ENCODE data around the gene TMEM11. TPM values are rescaled to one million over a fixed set of nuclear protein-coding genes. Genes with fewer than 3 reads are reported as not detected.

Gene TMEM11
- total and polyA plus RNA-seq, 2 of the 8 experiments (the other 6 are each of a cell fraction or from before 2014, with no cell fraction given) = 33.3 to 90.4 TPM

DNA sequence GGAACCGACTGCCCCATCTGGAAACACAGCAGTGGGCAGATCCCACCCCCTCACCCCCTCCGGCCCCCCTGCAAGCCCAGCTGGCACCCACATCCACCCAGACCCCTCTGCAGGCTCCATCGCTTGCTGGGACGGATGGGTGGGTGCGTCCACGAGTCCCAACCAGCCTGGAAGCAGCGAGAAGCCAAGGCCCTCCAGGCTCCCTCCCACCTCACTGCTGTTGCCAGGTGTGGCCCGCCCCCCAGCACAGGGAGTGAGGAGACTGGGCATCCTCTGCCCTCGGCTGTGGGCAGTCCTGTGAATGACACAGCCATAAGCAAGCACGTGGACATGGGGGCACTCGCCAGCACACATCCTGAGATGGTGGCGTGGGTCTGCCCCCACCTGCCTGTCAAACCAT, 11.4 kb downstream of the TMEM11 start:
- peaks cover 9 to 89% of the 10 kb centered on the region in 2 experiments; a peak in 3 of 4 replicates for H3K79me2 ChIP-seq (ENCODE audit: control insufficient read depth in 1 of 2, insufficient read depth in 2 of 2, low read length in 2 of 2)
- no peak overlapping the region for H2BK15ac ChIP-seq (ENCODE audit: low read length)
- H3K9me3 ChIP-seq (ENCODE audit: insufficient read depth in 2 of 2, low read depth in 1 of 2, low read length in 1 of 2) = no peaks in the 10 kb centered on the region
- H4K8ac ChIP-seq (ENCODE audit: extremely low read depth, insufficient read depth, low read length) = no peak overlapping the region; the same call in 1 of the 2 replicates
- no peak overlapping the region for H3K14ac ChIP-seq (ENCODE audit: insufficient read length)
- no peak overlapping the region for H3K56ac ChIP-seq (replicated peaks; ENCODE audit: insufficient read length, low read depth, low read length)
- peaks cover 3 to 12% (median 7%) of the 10 kb centered on the region in 4 experiments; a peak in 7 of 8 replicates for H3K36me3 ChIP-seq (ENCODE audit: control insufficient read depth in 2 of 4, insufficient read depth in 4 of 4, low read length in 3 of 4)
- ChIA-PET POLR2A (ENCODE audit: partially characterized antibody) (interaction anchor here (1.3 kb wide), 1 partner anchor 9 kb away, joined by 3 read pairs; no protein-coding TSS in a partner anchor), CTCF (ENCODE audit: partially characterized antibody) (interaction anchor here (1.3 to 3.6 kb wide), 3 partner anchors 38 to 84 kb away, joined by 4 to 18 read pairs (median 11); no protein-coding TSS in a partner anchor)
- no peaks in the 10 kb centered on the region; a peak in 1 of 7 replicates for H3K27me3 ChIP-seq (replicated peaks in 1 of 4; ENCODE audit: control insufficient read depth in 3 of 4, extremely low read depth in 1 of 4, insufficient read depth in 3 of 4, low read length in 3 of 4)
- no peaks in the 10 kb centered on the region; the same call in 1 of the 2 replicates for H3K23me2 ChIP-seq (ENCODE audit: low read depth, low read length)
- TF ChIP-seq EP300 (IDR thresholded peaks at IDR 0.05; ENCODE audit: borderline replicate concordance in 1 of 2, low read depth in 2 of 2, low read length in 2 of 2) (no peak), CHD2 (IDR thresholded peaks at IDR 0.05; ENCODE audit: low read length) (no peak), CBX5 (IDR thresholded peaks at IDR 0.05; ENCODE audit: low read depth, low read length) (no peak), SUZ12 (IDR thresholded peaks at IDR 0.05; ENCODE audit: low read length) (no peak), BACH1 (IDR thresholded peaks at IDR 0.05; ENCODE audit: low read length) (no peak), CREB1 (IDR thresholded peaks at IDR 0.05) (no peak), NANOG (IDR thresholded peaks at IDR 0.05; ENCODE audit: insufficient read depth, low read depth, low read length, poor library complexity, severe bottlenecking) (no peak), YY1 (IDR thresholded peaks at IDR 0.05; ENCODE audit: low read depth, low read length) (no peak), BCL11A (IDR thresholded peaks at IDR 0.05; ENCODE audit: low read depth in 2 of 2, low read length in 2 of 2) (no peak), POLR2AphosphoS5 (IDR thresholded peaks at IDR 0.05; ENCODE audit: low read depth, low read length) (no peak), KDM4A (IDR thresholded peaks at IDR 0.05; ENCODE audit: low read depth, low read length, severe bottlenecking) (no peak), NRF1 (IDR thresholded peaks at IDR 0.05; ENCODE audit: low read depth, low read length) (no peak), CTBP2 (IDR thresholded peaks at IDR 0.05; ENCODE audit: borderline replicate concordance, insufficient read depth, insufficient read length, low read length) (no peak)
- H3K4me2 ChIP-seq (ENCODE audit: insufficient read depth in 1 of 2, low read depth in 2 of 2, low read length in 2 of 2) = no peak overlapping the region
- no peak overlapping the region for H3K4me3 ChIP-seq (ENCODE audit: extremely low read depth in 1 of 4, insufficient read depth in 2 of 4, low read depth in 3 of 4, low read length in 4 of 4)
- H3K79me1 ChIP-seq (ENCODE audit: low read depth, low read length) = peaks cover 27% of the 10 kb centered on the region
- DNase-seq (ENCODE audit: low read depth in 1 of 2, low spot score in 2 of 2) = no peak
- peaks cover 31 to 65% of the 10 kb centered on the region in 2 experiments for H4K20me1 ChIP-seq (replicated peaks in 1 of 2; ENCODE audit: control insufficient read depth in 1 of 2, insufficient read depth in 2 of 2, low read length in 2 of 2)
- no peak for FAIRE-seq
- 91% methylated on average over 9 of the region's 12 CpGs; no CpG with 5 or more reads in 1 of the 2 experiments for WGBS, 2 experiments (ENCODE audit: extremely low coverage in 1 of 2, insufficient coverage in 1 of 2, insufficient read length in 1 of 2, insufficient replicate concordance in 2 of 2, low coverage in 1 of 2, low lambda C conversion rate in 2 of 2, missing lambda C conversion rate in 1 of 2)
- H4K91ac ChIP-seq (replicated peaks; ENCODE audit: insufficient read length, low read length) = no peak overlapping the region
- no peak overlapping the region for H3K27ac ChIP-seq (ENCODE audit: low read depth, low read length)
- no peak overlapping the region; the same call in 1 of the 2 replicates for H3K18ac ChIP-seq (ENCODE audit: extremely low read depth, low read length)
- H3K23ac ChIP-seq (ENCODE audit: insufficient read length) = no peak overlapping the region
- no peak overlapping the region for H4K5ac ChIP-seq (ENCODE audit: insufficient read length, low read depth, low read length)
- H3K4ac ChIP-seq (replicated peaks; ENCODE audit: insufficient read length, low read depth, low read length) = no peak overlapping the region
- peaks cover 16 to 31% (median 24%) of the 10 kb centered on the region in 4 experiments for H3K4me1 ChIP-seq (replicated peaks in 1 of 4; ENCODE audit: control insufficient read depth in 3 of 4, insufficient read depth in 4 of 4, low read length in 3 of 4)
- 0 out of 2 replicates have a peak overlapping the region, but pooled peaks have one; percentile 27 for H2BK12ac ChIP-seq (ENCODE audit: low read depth, low read length)
- no peak overlapping the region for H3K9ac ChIP-seq (replicated peaks in 1 of 4; ENCODE audit: extremely low read depth in 1 of 4, low read depth in 3 of 4, low read length in 3 of 4)
- no peak overlapping the region for H2AK5ac ChIP-seq (ENCODE audit: low read depth, low read length)
- H2BK120ac ChIP-seq (replicated peaks; ENCODE audit: low read depth, low read length) = no peak overlapping the region
- no peak overlapping the region; the same call in 1 of the 2 replicates for H2BK5ac ChIP-seq (ENCODE audit: low read depth, low read length)
- no peak overlapping the region for H2BK20ac ChIP-seq (ENCODE audit: low read length)
- H2AFZ ChIP-seq (ENCODE audit: low read length) = no peak overlapping the region

Data from H1 (cell line).